Measurements from ENCODE around the gene LGALS14.
"Not testable (repeated sequence)": the region's sequence is repeated elsewhere in the genome, so short reads cannot be mapped to it uniquely, and the experiment has no call there.

LGALS14 gene, protein sequence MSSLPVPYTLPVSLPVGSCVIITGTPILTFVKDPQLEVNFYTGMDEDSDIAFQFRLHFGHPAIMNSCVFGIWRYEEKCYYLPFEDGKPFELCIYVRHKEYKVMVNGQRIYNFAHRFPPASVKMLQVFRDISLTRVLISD
- 0 to 0.12 (median 0) reads per million in 18 experiments for total RNA-seq

DNA sequence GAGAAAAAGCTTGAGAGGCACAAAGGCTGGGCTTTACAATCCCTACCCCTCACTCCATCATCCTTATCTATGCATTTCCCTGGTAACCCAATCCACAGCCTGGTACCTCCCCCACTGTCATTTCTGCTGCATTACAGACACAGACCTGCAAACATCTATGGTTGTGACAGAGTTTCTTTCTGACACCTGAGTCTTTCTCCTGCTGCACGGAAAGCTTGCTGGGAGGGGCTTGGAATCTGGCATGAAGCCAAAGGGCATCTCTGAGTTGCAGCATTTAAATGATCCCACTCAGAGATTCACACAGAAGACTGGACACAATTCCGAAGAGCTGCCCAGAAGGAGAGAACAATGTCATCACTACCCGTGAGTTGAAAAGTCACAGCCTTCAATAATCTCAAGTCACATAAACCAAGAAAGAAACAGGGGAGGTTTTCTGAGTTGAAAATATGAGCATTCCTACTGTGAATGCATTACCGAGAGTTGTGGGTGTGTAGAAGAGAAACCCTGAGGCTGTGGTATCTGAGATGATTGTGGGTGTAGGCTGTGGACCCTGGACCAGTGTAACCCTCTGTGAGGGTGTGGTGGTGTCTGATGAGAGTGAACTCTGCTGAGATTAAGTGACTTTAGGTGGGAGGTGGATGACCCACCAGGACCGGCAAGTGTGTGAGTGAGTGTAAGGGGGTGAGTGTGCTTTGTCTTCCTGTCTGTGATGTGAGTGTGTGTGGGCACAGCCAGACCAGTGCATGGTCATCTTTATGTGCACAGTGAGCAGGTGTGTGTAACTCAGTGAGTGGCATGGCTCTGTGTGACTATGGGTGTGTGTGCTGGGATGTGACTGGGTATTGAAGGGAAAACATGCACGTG lies at the start of gene LGALS14:
TSS of gene LGALS14 (plus strand) at position 301 of the 864 bp plus-strand sequence. CDS start at position 349, 48 bp downstream.
- no peak for DNase-seq

DNA sequence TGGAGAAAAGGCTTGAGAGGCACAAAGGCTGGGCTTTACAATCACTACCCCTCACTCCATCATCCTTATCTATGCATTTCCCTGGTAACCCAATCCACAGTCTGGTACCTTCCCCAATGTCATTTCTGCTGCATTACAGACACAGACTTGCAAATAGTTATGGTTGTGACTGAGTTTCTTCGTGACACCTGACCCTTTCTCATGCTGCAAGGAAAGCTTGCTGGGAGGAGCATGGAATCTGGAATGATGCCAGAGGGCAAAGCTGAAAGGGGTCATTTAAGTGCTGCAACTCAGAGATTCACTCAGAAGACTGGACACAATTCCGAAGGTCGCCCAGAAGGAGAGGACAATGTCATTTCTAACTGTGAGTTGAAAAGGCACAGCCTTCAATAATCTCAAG lies 48.7 kb upstream of the LGALS14 start, which contains the start of gene LGALS16:
TSS of gene LGALS16 (plus strand) at position 301 of the 400 bp plus-strand sequence. CDS start at position 350, 49 bp downstream.
- no peak for DNase-seq

DNA sequence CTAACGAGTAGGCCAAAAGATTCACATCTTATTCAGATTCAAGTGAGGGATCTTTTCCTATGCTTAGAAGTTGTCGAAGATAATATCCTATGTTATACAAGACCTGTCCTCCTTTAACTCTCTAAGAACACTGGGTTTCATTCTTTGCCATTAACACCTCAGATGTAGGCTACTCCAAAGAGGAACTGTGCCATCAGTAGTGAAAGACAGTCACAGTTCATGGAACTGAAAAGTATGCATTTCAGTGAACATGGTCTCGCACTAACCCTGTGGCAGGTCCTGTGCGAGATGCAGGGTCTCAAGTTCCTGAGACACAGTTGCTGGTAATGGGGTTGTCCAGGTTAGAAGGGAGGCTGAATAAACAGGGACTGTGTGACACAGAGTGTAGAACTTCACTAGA lies 44.5 kb upstream of the LGALS14 start:
- no peak for DNase-seq

- no peak for DNase-seq
Observed at GRCh38 chr19:39660661-39661060, 43.6 kb upstream of the LGALS14 start.

GRCh38 chr19:39661565-39661964 lies 42.7 kb upstream of the LGALS14 start:
- DNase-seq: no peak

GRCh38 chr19:39669860-39670259 lies 34.4 kb upstream of the LGALS14 start:
- not testable (repeated sequence) for DNase-seq

- DNase-seq: no peak
Observed at GRCh38 chr19:39670998-39671397, 33.3 kb upstream of the LGALS14 start.

GRCh38 chr19:39671739-39672363 lies 32.4 kb upstream of the LGALS14 start:
- DNase-seq: peak; percentile 64 to 69

GRCh38 chr19:39672473-39672872 lies 31.8 kb upstream of the LGALS14 start:
- DNase-seq: no peak

- peak; percentile 10 to 16 for DNase-seq
Observed at GRCh38 chr19:39673862-39674261, 30.4 kb upstream of the LGALS14 start.

GRCh38 chr19:39676004-39676403 lies 28.3 kb upstream of the LGALS14 start:
- DNase-seq: no peak

- peak; percentile 36 to 51 for DNase-seq
Observed at GRCh38 chr19:39677961-39678889, 26.1 kb upstream of the LGALS14 start.

- no peak for DNase-seq
Observed at GRCh38 chr19:39679056-39679790, 25.1 kb upstream of the LGALS14 start.

GRCh38 chr19:39679791-39680168 lies 24.5 kb upstream of the LGALS14 start:
- DNase-seq: no peak

GRCh38 chr19:39680593-39680992 lies 23.7 kb upstream of the LGALS14 start:
- no peak for DNase-seq

GRCh38 chr19:39681416-39681815 lies 22.9 kb upstream of the LGALS14 start:
- DNase-seq: no peak

DNA sequence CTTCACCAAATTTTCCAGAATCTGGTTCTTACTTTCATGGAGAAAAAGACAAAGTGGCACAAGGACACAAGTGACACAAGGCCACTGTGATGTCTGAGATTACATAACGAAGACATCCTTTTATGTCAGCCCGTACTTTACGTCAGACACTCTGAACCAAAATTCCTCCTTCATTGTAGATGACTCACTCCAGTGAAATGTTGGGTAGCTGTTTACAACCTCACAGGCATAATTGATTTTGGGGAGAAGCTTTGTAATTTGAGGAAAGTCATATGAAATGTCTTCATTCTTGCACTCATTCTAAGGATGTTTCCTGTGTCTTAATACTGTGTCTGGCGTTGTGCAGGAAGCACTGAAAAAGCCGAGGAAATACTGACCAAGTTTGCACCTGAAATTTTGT lies 20.0 kb upstream of the LGALS14 start:
- DNase-seq: no peak

GRCh38 chr19:39686739-39687138 lies 17.5 kb upstream of the LGALS14 start:
- peak; percentile 16 to 26 for DNase-seq

- DNase-seq: not testable (repeated sequence)
Observed at GRCh38 chr19:39688637-39689036, 15.6 kb upstream of the LGALS14 start.

DNA sequence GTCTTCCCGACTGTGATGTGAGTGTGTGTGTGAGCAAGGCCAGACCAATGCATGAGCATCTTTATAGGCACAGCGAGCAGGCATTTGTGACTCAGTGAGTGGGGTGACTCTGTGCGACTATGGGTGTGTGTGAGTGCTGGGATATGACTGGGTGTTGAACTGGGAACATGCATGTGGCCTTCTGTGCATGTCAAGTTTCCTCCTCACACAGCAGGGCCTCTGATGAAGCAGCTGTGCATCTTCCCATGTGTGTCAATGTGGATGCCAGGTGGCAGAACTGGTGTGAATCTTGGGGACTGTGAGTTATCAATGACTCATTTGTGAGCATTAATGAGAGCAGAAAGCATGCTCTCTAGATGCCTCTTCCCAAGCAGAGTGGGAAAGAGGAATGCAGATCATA lies 12.1 kb upstream of the LGALS14 start:
- no peak for DNase-seq

DNA sequence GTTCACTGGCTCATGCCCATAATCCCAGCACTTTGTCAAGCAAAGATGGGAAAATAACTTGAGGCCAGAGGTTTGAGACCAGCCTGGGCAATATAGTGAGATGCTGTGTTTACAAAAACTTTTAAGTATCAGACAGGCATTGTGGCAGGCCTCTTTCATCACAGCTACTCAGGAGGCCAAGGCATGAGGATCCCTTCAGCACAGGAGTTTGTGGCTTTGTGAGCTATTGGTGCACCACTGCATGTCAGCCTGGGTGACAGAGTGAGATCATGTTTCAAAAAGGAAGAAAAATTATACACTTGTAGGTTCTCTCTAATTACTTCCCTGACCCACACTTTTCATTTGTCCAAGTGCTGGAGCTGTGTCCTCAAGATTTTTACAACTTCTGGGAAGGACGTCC lies 11.5 kb upstream of the LGALS14 start:
- no peak for DNase-seq

GRCh38 chr19:39695759-39696158 lies 8.5 kb upstream of the LGALS14 start:
- DNase-seq: no peak

All from inflammatory macrophage (primary cell).